HEK293 (cell line): ENCODE measurements around the gene NDFIP2.

Source experiments
- CTCF ChIA-PET: fragments of 350-600 bp; formaldehyde crosslinking; extraction: SDS; loops from one replicate; lab custom pipeline; 2021; ENCODE audit warnings: antibody characterized with exemption; lab: Yijun Ruan, JAX
- POLR2A ChIA-PET: fragments of 300-600 bp; formaldehyde crosslinking; extraction: SDS; loops from one replicate; lab custom pipeline; 2020; ENCODE audit warnings: antibody characterized with exemption, inconsistent platforms; lab: Yijun Ruan, JAX
- H3K27ac ChIP-seq: fragments of 200-500 bp; sonication (Bioruptor generic); 2 replicates; pipeline ENCODE4 v1.5.1; 2014; ENCODE audit warnings: low read depth, low read length, control low read depth, inconsistent platforms; ENCODE audit errors: extremely low read depth
- H3K36me3 ChIP-seq, 2 experiments: fragments of 200-500 bp in 1 of 2; sonication (Bioruptor generic) in 1 of 2; 1 replicate in 1 of 2; 2 replicates in 1 of 2; pipeline ENCODE4 v1.5.1; 2014 to 2017; ENCODE audit warnings: inconsistent platforms in 2 of 2, low read length in 2 of 2; ENCODE audit not compliant: control insufficient read depth in 2 of 2, insufficient read depth in 1 of 2
- H3K4me1 ChIP-seq: fragments of 200-500 bp; sonication (Bioruptor generic); 2 replicates; pipeline ENCODE4 v1.5.1; 2014; ENCODE audit warnings: mild to moderate bottlenecking, low read length, inconsistent platforms; ENCODE audit not compliant: control insufficient read depth, insufficient read depth
- H3K4me3 ChIP-seq: 2 replicates; pipeline ENCODE4 v1.5.1; 2011; ENCODE audit warnings: low read depth, mild to moderate bottlenecking, control low read depth, low read length, moderate library complexity
- H3K9me3 ChIP-seq: fragments of 200-500 bp; sonication (Bioruptor generic); 2 replicates; pipeline ENCODE4 v1.5.1; 2014; ENCODE audit warnings: low read depth, low read length, inconsistent platforms; ENCODE audit not compliant: control insufficient read depth, insufficient read depth
- EGR2 ChIP-seq: fragments of 450-650 bp; formaldehyde crosslinking; IDR thresholded peaks from 2 replicates; pipeline ENCODE4 v1.5.1; 2016; ENCODE audit warnings: low read depth, missing biosample characterization, missing genetic modification characterization
- HOXC10 ChIP-seq: sonication (generic); formaldehyde crosslinking; IDR thresholded peaks from 2 replicates; pipeline ENCODE4 v1.8.1; 2023; ENCODE audit warnings: mild to moderate bottlenecking, missing genetic modification reagents
- HOXD13 ChIP-seq: sonication (generic); formaldehyde crosslinking; IDR thresholded peaks from 2 replicates; pipeline ENCODE4 v1.8.0; 2022; ENCODE audit warnings: missing genetic modification reagents, borderline replicate concordance
- INSM2 ChIP-seq: fragments of 450-650 bp; formaldehyde crosslinking; IDR thresholded peaks from 2 replicates; pipeline ENCODE4 v1.5.1; 2016; ENCODE audit warnings: missing biosample characterization, missing genetic modification characterization
- PRDM10 ChIP-seq: fragments of 450-650 bp; formaldehyde crosslinking; IDR thresholded peaks from 2 replicates; pipeline ENCODE4 v1.5.1; 2016; ENCODE audit warnings: missing biosample characterization, missing genetic modification characterization
- PRDM6 ChIP-seq: fragments of 450-650 bp; formaldehyde crosslinking; IDR thresholded peaks from 2 replicates; pipeline ENCODE4 v1.5.1; 2017; ENCODE audit warnings: missing biosample characterization, missing genetic modification characterization
- ZBTB26 ChIP-seq: fragments of 450-650 bp; formaldehyde crosslinking; optimal IDR thresholded peaks from 2 replicates; pipeline ENCODE3; 2016; ENCODE audit warnings: missing biosample characterization, mild to moderate bottlenecking, missing genetic modification characterization
- ZBTB49 ChIP-seq: fragments of 450-650 bp; formaldehyde crosslinking; IDR thresholded peaks from 2 replicates; pipeline ENCODE4 v1.5.1; 2016; ENCODE audit warnings: missing biosample characterization, missing genetic modification characterization, low read depth
- ZBTB6 ChIP-seq: fragments of 450-650 bp; formaldehyde crosslinking; IDR thresholded peaks from 2 replicates; pipeline ENCODE4 v1.5.1; 2017; ENCODE audit warnings: missing biosample characterization, missing genetic modification characterization
- ZNF10 ChIP-seq: fragments of 450-650 bp; formaldehyde crosslinking; IDR thresholded peaks from 2 replicates; pipeline ENCODE4 v1.5.1; 2017; ENCODE audit warnings: missing biosample characterization, missing genetic modification characterization
- ZNF426 ChIP-seq: fragments of 450-650 bp; formaldehyde crosslinking; IDR thresholded peaks from 2 replicates; pipeline ENCODE4 v1.5.1; 2017; ENCODE audit warnings: missing biosample characterization, missing genetic modification characterization, mild to moderate bottlenecking, inconsistent platforms, moderate library complexity
- ZNF473 ChIP-seq: fragments of 450-650 bp; formaldehyde crosslinking; IDR thresholded peaks from 2 replicates; pipeline ENCODE4 v1.5.1; 2017; ENCODE audit warnings: missing biosample characterization, missing genetic modification characterization
- ZNF626 ChIP-seq: fragments of 450-650 bp; sonication (Bioruptor Pico); formaldehyde crosslinking; IDR thresholded peaks from 2 replicates; pipeline ENCODE4 v1.5.1; 2018; ENCODE audit warnings: missing biosample characterization, missing genetic modification characterization, inconsistent platforms
- ZNF654 ChIP-seq: fragments of 450-650 bp; formaldehyde crosslinking; IDR thresholded peaks from 2 replicates; pipeline ENCODE4 v1.5.1; 2016; ENCODE audit warnings: low read depth, missing biosample characterization, missing genetic modification characterization
- ZNF704 ChIP-seq: fragments of 450-650 bp; formaldehyde crosslinking; IDR thresholded peaks from 2 replicates; pipeline ENCODE4 v1.5.1; 2016; ENCODE audit warnings: missing biosample characterization, missing genetic modification characterization

The NDFIP2 gene

GRCh38 chr13:79503473-79504017 is 22.6 kb downstream of the NDFIP2 start:
- POLR2A ChIA-PET: no interaction called here
- Histone ChIP-seq H3K36me3 (no peaks in the 10 kb centered on the region), H3K4me1 (no peaks in the 10 kb centered on the region), H3K4me3 (no peak overlapping the region), H3K9me3 (no peaks in the 10 kb centered on the region), H3K27ac (no peak overlapping the region)
- CTCF ChIA-PET: interaction anchor here (1.0 kb wide), 2 partner anchors 13 to 80 kb away, joined by 3 read pairs; no protein-coding TSS in a partner anchor
- TF ChIP-seq PRDM10 (tag by site-specific recombination): no peak
- peak; percentile 28; the same call in 1 of the 2 replicates for TF ChIP-seq EGR2 (tag by site-specific recombination)

- ChIA-PET CTCF (no interaction called here), POLR2A (no interaction called here)
- no peak for TF ChIP-seq ZNF704 (tag by site-specific recombination)
- TF ChIP-seq HOXC10: no peak
- no peak for TF ChIP-seq ZNF654
- TF ChIP-seq ZNF473 (tag by site-specific recombination): no peak
- no peak for TF ChIP-seq ZBTB26 (tag by site-specific recombination)
- TF ChIP-seq ZNF10 (tag by site-specific recombination): no peak
- no peak for TF ChIP-seq HOXD13
- TF ChIP-seq PRDM6 (tag by site-specific recombination): no peak
- no peak for TF ChIP-seq INSM2 (tag by site-specific recombination)
- no peak for TF ChIP-seq ZNF626 (tag by site-specific recombination)
- TF ChIP-seq ZNF426: no peak
- TF ChIP-seq ZBTB49 (tag by site-specific recombination): no peak
- no peak for TF ChIP-seq ZBTB6 (tag by site-specific recombination)
- no peaks in the 10 kb centered on the region for H3K9me3 ChIP-seq
- H3K4me1 ChIP-seq: no peaks in the 10 kb centered on the region
- H3K27ac ChIP-seq: no peak overlapping the region
- no peak overlapping the region for H3K4me3 ChIP-seq
- no peaks in the 10 kb centered on the region for H3K36me3 ChIP-seq
These were observed 27.4 kb downstream of the NDFIP2 start for GRCh38 chr13:79508224-79508961.
